Measurements from ENCODE around the gene RIC1.
"Not testable (repeated sequence)": the region's sequence is repeated elsewhere in the genome, so short reads cannot be mapped to it uniquely, and the experiment has no call there.

Gene RIC1

GRCh38 chr9:5671711-5672353 lies 42.9 kb downstream of the RIC1 start:
- DNase-seq (ENCODE audit: low spot score) = no peak

GRCh38 chr9:5675046-5675445 lies 46.1 kb downstream of the RIC1 start:
- DNase-seq (ENCODE audit: low spot score) = not testable (repeated sequence)

DNA sequence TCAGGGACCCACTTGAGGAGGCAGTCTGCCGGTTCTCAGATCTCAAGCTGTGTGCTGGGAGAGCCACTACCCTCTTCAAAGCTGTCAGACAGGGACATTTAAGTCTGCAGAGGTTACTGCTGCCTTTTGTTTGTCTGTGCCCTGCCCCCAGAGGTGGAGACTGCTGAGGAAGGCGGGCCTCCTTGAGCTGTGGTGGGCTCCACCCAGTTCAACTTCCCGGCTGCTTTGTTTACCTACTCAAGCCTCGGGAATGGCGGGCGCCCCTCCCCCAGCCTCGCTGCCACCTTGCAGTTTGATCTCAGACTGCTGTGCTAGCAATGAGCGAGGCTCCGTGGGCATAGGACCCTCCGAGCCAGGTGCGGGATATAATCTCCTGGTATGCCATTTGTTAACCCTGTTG lies 54.7 kb downstream of the RIC1 start:
- not testable (repeated sequence) for DNase-seq (ENCODE audit: low spot score)

- DNase-seq (ENCODE audit: low spot score) = no peak
Measured at GRCh38 chr9:5684101-5684500, 55.2 kb downstream of the RIC1 start.

DNA sequence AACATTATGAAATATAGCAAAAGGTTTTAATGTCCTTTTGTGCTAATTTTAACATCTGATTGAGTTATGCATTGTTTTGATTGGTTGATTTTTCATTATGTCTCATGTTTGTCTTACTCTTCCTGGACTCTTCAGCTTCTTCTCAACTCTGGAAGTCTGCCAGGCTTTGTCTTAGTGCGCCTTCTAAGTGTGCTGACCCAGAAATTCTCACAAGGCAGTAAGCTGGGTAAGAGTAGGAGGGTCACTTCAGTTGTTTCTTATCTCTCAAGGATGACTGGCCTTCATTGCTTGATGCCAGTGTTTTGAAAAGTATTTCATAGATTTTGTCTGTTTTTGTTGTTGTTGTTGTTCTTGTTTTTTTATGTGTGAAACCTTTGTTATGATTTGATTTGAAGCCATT lies 59.2 kb downstream of the RIC1 start:
- DNase-seq (ENCODE audit: low spot score) = no peak

DNA sequence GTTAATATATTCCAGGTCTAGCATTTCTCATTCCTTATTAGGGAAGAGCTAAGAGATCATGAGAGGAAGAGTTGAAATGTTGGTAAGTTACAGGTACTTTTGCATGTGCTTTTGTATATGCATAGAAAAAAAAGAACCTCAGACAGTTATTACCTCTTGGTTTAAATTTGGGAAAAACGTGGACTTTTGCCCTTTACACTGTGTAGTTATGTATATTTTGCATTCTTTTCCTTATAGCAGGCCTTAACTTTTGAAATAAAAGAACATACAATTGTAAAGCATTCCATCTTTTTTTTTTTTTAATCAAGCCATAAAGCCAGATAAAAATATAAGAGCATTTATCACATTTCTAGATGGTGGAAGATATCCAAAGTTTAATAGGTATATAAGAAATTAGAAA lies 61.4 kb downstream of the RIC1 start:
- no peak for DNase-seq (ENCODE audit: low spot score)

DNA sequence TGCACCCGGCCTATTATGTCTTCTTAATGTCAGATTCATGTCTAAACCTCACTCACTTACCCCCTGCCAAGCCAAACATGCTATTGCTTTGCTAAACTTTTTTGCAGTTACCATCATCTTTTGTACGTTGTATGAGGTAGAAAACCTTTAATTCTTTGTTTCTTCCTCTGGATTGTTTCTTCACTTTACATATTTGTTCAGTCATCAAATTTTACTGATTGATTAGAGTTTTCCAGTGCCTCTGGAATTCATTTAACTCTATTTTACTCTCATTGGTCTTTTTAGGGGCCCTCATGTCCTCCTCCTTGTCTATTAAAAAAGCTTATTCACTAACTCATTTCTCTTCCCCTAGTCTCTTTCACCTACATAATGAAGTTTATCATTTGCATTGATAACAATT lies 67.0 kb downstream of the RIC1 start:
- DNase-seq (ENCODE audit: low spot score) = no peak

- no peak for DNase-seq (ENCODE audit: low spot score)
Measured at GRCh38 chr9:5696884-5697283, 68.0 kb downstream of the RIC1 start.

GRCh38 chr9:5698004-5698403 lies 69.1 kb downstream of the RIC1 start:
- no peak for DNase-seq (ENCODE audit: low spot score)

GRCh38 chr9:5698810-5699556 lies 70.1 kb downstream of the RIC1 start:
- no peak for DNase-seq (ENCODE audit: low spot score)

- DNase-seq (ENCODE audit: low spot score) = no peak
Measured at GRCh38 chr9:5708414-5708813, 79.5 kb downstream of the RIC1 start.

DNA sequence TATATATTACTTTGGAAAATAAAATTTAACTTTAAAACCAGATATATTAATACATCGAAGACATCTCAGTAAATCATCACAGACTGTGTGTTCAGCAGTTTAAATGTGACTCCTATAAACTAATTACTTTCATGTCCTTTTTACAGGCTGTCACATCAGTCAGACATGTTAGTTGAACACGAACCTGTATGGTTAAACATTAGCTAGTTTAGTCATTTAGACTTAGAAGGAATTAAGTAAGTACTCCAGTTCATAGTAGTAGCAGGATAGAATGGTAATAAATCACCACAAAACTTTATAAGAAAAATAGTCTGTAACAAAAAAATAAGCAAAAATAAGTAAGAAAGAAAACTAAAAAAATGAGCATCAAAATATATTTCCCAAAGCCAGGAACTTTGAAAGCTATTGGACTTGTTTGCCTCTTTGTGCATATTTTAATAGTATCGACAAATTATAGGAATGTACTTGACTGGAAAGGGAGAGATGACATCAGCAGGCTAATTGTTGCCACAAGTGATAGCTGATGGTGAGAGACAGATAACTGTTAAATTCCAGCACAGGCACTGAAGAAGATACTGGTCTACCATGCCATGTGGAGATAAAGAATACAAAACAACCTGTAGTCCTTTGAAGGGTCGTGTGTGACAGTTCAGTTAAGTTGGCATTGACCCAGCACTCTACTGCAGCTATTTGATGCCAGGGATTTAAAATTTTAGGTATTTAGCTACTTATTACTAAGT lies 83.9 kb downstream of the RIC1 start:
- no peak for DNase-seq (ENCODE audit: low spot score)

DNA sequence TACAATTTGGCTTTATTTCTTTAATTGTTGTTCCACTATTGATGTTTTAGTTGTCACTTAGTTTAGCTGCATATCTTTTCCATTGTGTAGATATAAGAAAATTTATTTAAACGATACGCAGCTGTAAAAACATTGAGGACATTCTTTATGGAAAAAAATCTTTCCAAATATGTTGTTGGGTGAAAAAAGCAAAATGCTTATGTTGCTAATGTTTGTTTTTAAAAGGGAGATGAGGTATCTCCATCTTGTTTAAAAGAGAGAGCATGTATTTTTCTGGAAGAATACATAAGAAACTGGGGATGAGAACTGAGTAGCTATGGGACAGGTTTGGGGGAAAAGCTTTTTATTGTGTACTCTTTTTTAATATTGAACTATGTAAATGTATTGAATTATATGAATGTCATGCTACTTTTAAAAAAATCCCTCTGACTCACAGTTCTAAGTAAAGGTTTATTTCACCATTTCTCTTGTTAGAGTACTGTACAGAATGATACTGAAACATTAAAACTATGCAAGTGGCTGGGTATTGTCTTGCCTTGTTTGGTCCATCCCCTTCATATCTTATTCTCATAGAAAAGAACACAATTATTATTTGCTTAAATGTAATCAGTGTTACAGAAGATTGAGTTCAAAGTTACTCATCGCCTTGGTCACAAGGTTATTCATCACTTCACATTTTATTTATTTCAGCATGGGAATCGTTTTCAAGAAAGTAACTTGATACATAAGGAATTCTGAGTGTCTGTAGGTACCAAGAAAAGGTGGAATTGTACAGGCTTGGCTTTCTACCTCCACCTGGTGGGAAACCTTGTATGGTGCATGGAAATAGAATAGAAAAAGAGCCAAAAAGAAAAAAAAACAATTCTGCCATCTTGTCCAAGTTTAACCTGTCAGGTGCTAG lies 85.8 kb downstream of the RIC1 start:
- DNase-seq (ENCODE audit: low spot score) = no peak

GRCh38 chr9:5715548-5716127 lies 86.7 kb downstream of the RIC1 start:
- DNase-seq (ENCODE audit: low spot score) = no peak

- DNase-seq (ENCODE audit: low spot score) = not testable (repeated sequence)
Measured at GRCh38 chr9:5717434-5717833, 88.5 kb downstream of the RIC1 start.

- DNase-seq (ENCODE audit: low spot score) = no peak
Measured at GRCh38 chr9:5718296-5719032, 89.6 kb downstream of the RIC1 start.

DNA sequence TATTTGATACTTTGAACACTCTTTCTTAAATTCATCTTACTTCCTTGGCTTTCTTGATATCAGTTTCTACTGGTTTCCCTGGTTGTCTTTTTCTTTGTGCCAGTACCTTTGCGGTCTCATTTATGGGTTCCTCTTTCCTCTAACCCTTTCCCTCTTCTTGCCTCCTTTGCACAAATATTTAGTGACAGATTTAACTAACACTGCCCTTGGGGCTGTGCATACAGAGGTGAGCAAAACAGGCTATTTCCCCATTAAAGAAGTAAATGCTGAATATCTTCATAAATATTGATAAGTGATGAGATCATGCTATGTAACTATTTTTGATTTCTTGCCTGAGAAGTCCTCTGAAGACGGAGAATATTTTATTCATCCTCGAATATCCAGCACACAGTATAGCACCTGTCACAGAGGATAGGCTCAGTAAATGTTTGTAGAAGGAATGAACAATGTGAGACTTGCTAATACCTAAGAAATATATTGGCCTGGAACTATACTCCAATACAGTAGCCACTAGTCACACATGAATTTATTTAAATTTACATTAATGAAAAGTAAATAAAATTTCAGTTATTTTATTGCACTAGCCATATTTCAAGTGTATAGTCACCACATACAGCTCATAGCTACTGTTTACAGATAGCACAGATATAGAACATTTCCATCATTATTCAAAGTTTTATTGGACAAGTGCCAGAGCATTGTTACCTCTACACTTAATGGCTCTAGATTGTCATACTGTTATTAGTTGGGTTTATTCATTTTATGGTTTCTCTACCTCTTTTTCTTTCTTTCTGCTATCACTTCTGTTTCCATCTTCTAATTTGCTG lies 90.4 kb downstream of the RIC1 start:
- no peak for DNase-seq (ENCODE audit: low spot score)

DNA sequence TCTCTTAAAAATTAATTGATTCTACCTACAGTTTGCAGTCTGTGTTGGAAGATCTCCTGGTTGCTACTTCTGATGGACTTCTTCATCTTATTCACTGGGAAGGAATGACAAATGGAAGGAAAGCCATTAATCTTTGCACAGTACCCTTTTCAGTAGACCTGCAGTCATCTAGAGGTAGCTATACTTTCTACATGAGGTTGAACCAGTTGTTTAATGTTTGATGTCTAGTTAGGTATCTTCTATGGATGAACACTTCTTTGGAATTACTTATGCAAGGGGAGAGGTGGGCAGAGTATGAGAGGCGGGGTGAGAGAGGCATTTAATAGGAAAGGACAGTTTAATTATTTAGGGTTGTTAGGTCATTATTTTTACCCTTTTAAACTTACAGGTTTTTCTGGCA lies 91.2 kb downstream of the RIC1 start:
- no peak for DNase-seq (ENCODE audit: low spot score)

DNA sequence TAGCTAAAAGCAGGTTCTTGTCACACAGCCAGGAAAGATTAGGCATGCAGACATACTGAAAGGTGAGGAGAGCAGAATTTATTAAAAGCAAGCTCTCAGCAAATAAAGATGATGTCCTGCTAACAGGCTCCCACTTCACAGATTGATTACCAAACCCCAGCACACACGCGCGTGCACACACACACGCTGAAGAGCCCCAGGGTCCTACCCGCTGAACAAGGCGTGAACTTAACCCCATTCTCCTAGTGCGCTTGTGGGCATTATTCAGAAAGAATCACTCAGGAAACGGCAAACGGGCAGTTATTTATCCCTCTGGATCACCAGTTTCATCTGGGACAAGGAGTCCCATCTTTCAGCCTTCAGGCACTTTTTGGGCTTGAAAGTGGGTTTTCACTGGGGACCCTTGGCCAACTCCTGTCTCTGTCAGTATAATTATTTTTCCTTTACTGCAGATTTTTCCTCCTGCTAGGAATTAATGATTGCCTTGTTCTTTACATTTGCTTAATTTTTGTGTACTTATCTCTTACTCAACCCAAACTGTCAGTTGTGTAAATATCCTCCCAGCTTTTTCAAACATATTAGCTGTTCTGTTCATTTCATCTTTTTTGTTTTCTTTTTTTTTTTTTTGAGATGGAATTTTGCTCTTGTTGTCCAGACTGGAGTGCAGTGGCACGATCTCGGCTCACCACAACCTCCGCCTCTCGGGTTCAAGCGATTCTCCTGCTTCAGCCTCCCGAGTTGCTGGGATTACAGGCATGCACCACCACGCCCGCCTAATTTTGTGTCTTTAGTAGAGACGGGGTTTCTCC lies 92.6 kb downstream of the RIC1 start:
- DNase-seq (ENCODE audit: low spot score) = no peak
